Measurements from ENCODE around the gene CFLAR.

Gene CFLAR

GRCh38 chr2:201150454-201151020, 34.6 kb downstream of the CFLAR start:
- Histone ChIP-seq H3K79me2 (ENCODE audit: insufficient read depth, low read length) (no peaks in the 10 kb centered on the region), H3K9me2 (replicated peaks; ENCODE audit: insufficient read depth, low read length) (no peaks in the 10 kb centered on the region), H4K20me1 (ENCODE audit: low read depth, low read length) (no peaks in the 10 kb centered on the region), H3K9me3 (ENCODE audit: insufficient read depth, low read length) (no peaks in the 10 kb centered on the region), H3K4me2 (ENCODE audit: low read depth, low read length, poor library complexity, severe bottlenecking) (no peak overlapping the region), H3K27me3 (ENCODE audit: low read length) (no peaks in the 10 kb centered on the region), H3K4me3 (ENCODE audit: insufficient read depth, low read length, poor library complexity, severe bottlenecking) (no peak overlapping the region), H2AFZ (ENCODE audit: low read depth, low read length, severe bottlenecking) (no peak overlapping the region), H3K9ac (ENCODE audit: low read length) (no peak overlapping the region), H3K36me3 (ENCODE audit: low read length) (no peaks in the 10 kb centered on the region), H3K27ac (ENCODE audit: low read depth, low read length) (no peak overlapping the region), H3F3A (ENCODE audit: insufficient read depth) (no peaks in the 10 kb centered on the region)
- TF ChIP-seq CTCF (IDR thresholded peaks at IDR 0.05; ENCODE audit: insufficient read depth, low read length, poor library complexity, severe bottlenecking) (no peak), EZH2phosphoT487 (conservative IDR thresholded peaks at IDR 0.05; ENCODE audit: low read length) (no peak)

- Histone ChIP-seq H3K9me3 (ENCODE audit: insufficient read depth, low read length) (no peaks in the 10 kb centered on the region), H3F3A (ENCODE audit: insufficient read depth) (no peaks in the 10 kb centered on the region), H4K20me1 (ENCODE audit: low read depth, low read length) (no peaks in the 10 kb centered on the region), H2AFZ (ENCODE audit: low read depth, low read length, severe bottlenecking) (no peak overlapping the region), H3K27ac (ENCODE audit: low read depth, low read length) (no peak overlapping the region), H3K9ac (ENCODE audit: low read length) (no peak overlapping the region), H3K79me2 (ENCODE audit: insufficient read depth, low read length) (no peaks in the 10 kb centered on the region), H3K9me2 (replicated peaks; ENCODE audit: insufficient read depth, low read length) (no peaks in the 10 kb centered on the region), H3K27me3 (ENCODE audit: low read length) (no peaks in the 10 kb centered on the region), H3K4me3 (ENCODE audit: insufficient read depth, low read length, poor library complexity, severe bottlenecking) (no peak overlapping the region), H3K4me2 (ENCODE audit: low read depth, low read length, poor library complexity, severe bottlenecking) (no peak overlapping the region), H3K36me3 (ENCODE audit: low read length) (no peaks in the 10 kb centered on the region)
- no peak for TF ChIP-seq EZH2phosphoT487 (conservative IDR thresholded peaks at IDR 0.05; ENCODE audit: low read length)
Observed at GRCh38 chr2:201151127-201151981, 35.4 kb downstream of the CFLAR start.

GRCh38 chr2:201152517-201152916, 36.6 kb downstream of the CFLAR start:
- no peak overlapping the region for H2AFZ ChIP-seq (ENCODE audit: low read depth, low read length, severe bottlenecking)
- no peak overlapping the region for H3K27ac ChIP-seq (ENCODE audit: low read depth, low read length)
- H3K36me3 ChIP-seq (ENCODE audit: low read length), result no peaks in the 10 kb centered on the region
- TF ChIP-seq EZH2phosphoT487 (conservative IDR thresholded peaks at IDR 0.05; ENCODE audit: low read length) (no peak), CTCF (IDR thresholded peaks at IDR 0.05; ENCODE audit: insufficient read depth, low read length, poor library complexity, severe bottlenecking) (no peak)
- no peak overlapping the region for H3K4me2 ChIP-seq (ENCODE audit: low read depth, low read length, poor library complexity, severe bottlenecking)
- H3K9ac ChIP-seq (ENCODE audit: low read length), result no peak overlapping the region
- no peaks in the 10 kb centered on the region for H4K20me1 ChIP-seq (ENCODE audit: low read depth, low read length)
- H3K9me2 ChIP-seq (replicated peaks; ENCODE audit: insufficient read depth, low read length), result no peaks in the 10 kb centered on the region
- H3K27me3 ChIP-seq (ENCODE audit: low read length), result no peaks in the 10 kb centered on the region
- H3F3A ChIP-seq (ENCODE audit: insufficient read depth), result no peaks in the 10 kb centered on the region
- H3K79me2 ChIP-seq (ENCODE audit: insufficient read depth, low read length), result no peaks in the 10 kb centered on the region
- H3K9me3 ChIP-seq (ENCODE audit: insufficient read depth, low read length), result no peaks in the 10 kb centered on the region
- no peak overlapping the region for H3K4me3 ChIP-seq (ENCODE audit: insufficient read depth, low read length, poor library complexity, severe bottlenecking)
